ENCODE data around the gene GPI. TPM values are rescaled to one million over a fixed set of nuclear protein-coding genes. Genes with fewer than 3 reads are reported as not detected.

Gene GPI
- total RNA-seq, 1 donor = 127 TPM

GRCh38 chr19:34428549-34429285, 63.7 kb downstream of the GPI start:
- peak overlapping the region; percentile 92 for H3K4me3 ChIP-seq (ENCODE audit: low read depth, low read length)
- no peak for TF ChIP-seq CTCF (IDR thresholded peaks at IDR 0.05; ENCODE audit: insufficient read depth, low read length)
- DNase-seq (ENCODE audit: low read depth) = peak; percentile 26

- no peak for DNase-seq (ENCODE audit: low read depth)
- peak overlapping the region; percentile 92 for H3K4me3 ChIP-seq (ENCODE audit: low read depth, low read length)
- no peak for TF ChIP-seq CTCF (IDR thresholded peaks at IDR 0.05; ENCODE audit: insufficient read depth, low read length)
Observed at GRCh38 chr19:34429553-34429952, 64.6 kb downstream of the GPI start.

- peak; percentile 85 for TF ChIP-seq CTCF (IDR thresholded peaks at IDR 0.05; ENCODE audit: insufficient read depth, low read length)
Observed at GRCh38 chr19:34430738-34431625, 66.0 kb downstream of the GPI start.

GRCh38 chr19:34431681-34432402, 66.8 kb downstream of the GPI start:
- no peak overlapping the region for H3K4me3 ChIP-seq (ENCODE audit: low read depth, low read length)
- no peak for TF ChIP-seq CTCF (IDR thresholded peaks at IDR 0.05; ENCODE audit: insufficient read depth, low read length)
- DNase-seq (ENCODE audit: low read depth) = no peak

More at GRCh38 chr19:34430738-34431625, 66.0 kb downstream of the GPI start:
- H3K4me3 ChIP-seq (ENCODE audit: low read depth, low read length) = peak overlapping the region; percentile 13
- peak; percentile 63 for DNase-seq (ENCODE audit: low read depth)

GRCh38 chr19:34432797-34433196, 67.8 kb downstream of the GPI start:
- no peak for TF ChIP-seq CTCF (IDR thresholded peaks at IDR 0.05; ENCODE audit: insufficient read depth, low read length)
- no peak overlapping the region for H3K4me3 ChIP-seq (ENCODE audit: low read depth, low read length)
- DNase-seq (ENCODE audit: low read depth) = peak; percentile 16

GRCh38 chr19:34436716-34437115, 71.7 kb downstream of the GPI start:
- no peak overlapping the region for H3K4me3 ChIP-seq (ENCODE audit: low read depth, low read length)
- no peak for TF ChIP-seq CTCF (IDR thresholded peaks at IDR 0.05; ENCODE audit: insufficient read depth, low read length)
- DNase-seq (ENCODE audit: low read depth) = peak; percentile 43

All from fibroblast of the aortic adventitia (primary cell).